IMR-90 (cell line): Measurements from ENCODE around the gene MALAT1. TPM values are rescaled to one million over a fixed set of nuclear protein-coding genes. Genes with fewer than 3 reads are reported as not detected.

Experiments
- ATAC-seq: fragments of 200-7000 bp; cut with Tn5 transposase; 2 replicates; pipeline ENCODE4 v1.9.1; 2020; ENCODE audit warnings: low read depth, mild to moderate bottlenecking, moderate library complexity
- BruUV-seq: library from RNA; stranded (reverse); fragments of 400-500 nt; replicated peaks from 2 replicates; lab custom pipeline; 2021; lab: Mats Ljungman, UMichigan
- CTCF ChIA-PET: fragments of 300-600 bp; formaldehyde crosslinking; extraction: SDS; loops from one replicate; lab custom pipeline; 2021; ENCODE audit warnings: antibody characterized with exemption; lab: Yijun Ruan, JAX
- POLR2A ChIA-PET: fragments of 300-600 bp; sonication (Branson Sonifier 250); formaldehyde crosslinking; loops from one replicate; lab custom pipeline; 2022; ENCODE audit warnings: antibody characterized with exemption; ENCODE audit not compliant: unreplicated experiment; lab: Charles Lee
- DNase-seq: peaks from one replicate; pipeline ENCODE4 v3.0.0; 2013
- H2AFZ ChIP-seq: replicated peaks from 2 replicates; pipeline ENCODE3; 2013; ENCODE audit warnings: low read length, mild to moderate bottlenecking; ENCODE audit not compliant: poor library complexity
- H2AK5ac ChIP-seq: 2 replicates; pipeline ENCODE4 v1.6.1; 2013; ENCODE audit warnings: low read depth, low read length, inconsistent platforms
- H2AK9ac ChIP-seq: replicated peaks from 2 replicates; pipeline ENCODE3; 2013; ENCODE audit warnings: mild to moderate bottlenecking, low read depth, low read length, moderate library complexity; ENCODE audit not compliant: poor library complexity
- H2BK120ac ChIP-seq: 2 replicates; pipeline ENCODE4 v1.6.1; 2013; ENCODE audit warnings: low read depth, low read length, inconsistent platforms
- H2BK15ac ChIP-seq: 3 replicates; pipeline ENCODE4 v1.6.1; 2013; ENCODE audit warnings: low read depth, low read length, inconsistent platforms
- H2BK20ac ChIP-seq: 2 replicates; pipeline ENCODE4 v1.6.1; 2013; ENCODE audit warnings: low read depth, mild to moderate bottlenecking, inconsistent platforms, low read length, moderate library complexity
- H2BK5ac ChIP-seq: 2 replicates; pipeline ENCODE4 v1.6.1; 2013; ENCODE audit warnings: mild to moderate bottlenecking, low read depth, low read length, inconsistent platforms; ENCODE audit not compliant: poor library complexity, severe bottlenecking
- H3K14ac ChIP-seq: replicated peaks from 2 replicates; pipeline ENCODE4 v1.6.1; 2013; ENCODE audit warnings: low read depth, low read length, inconsistent platforms
- H3K18ac ChIP-seq: 2 replicates; pipeline ENCODE4 v1.6.1; 2013; ENCODE audit warnings: low read depth, low read length, control low read depth
- H3K23ac ChIP-seq: 2 replicates; pipeline ENCODE4 v1.6.1; 2013; ENCODE audit warnings: low read depth, low read length, inconsistent platforms
- H3K27ac ChIP-seq: 2 replicates; pipeline ENCODE4 v1.5.1; 2013; ENCODE audit warnings: mild to moderate bottlenecking, control low read depth, low read length; ENCODE audit not compliant: insufficient read depth
- H3K27me3 ChIP-seq: 2 replicates; pipeline ENCODE4 v1.6.1; 2013; ENCODE audit warnings: low read length; ENCODE audit not compliant: control insufficient read depth, insufficient read depth
- H3K36me3 ChIP-seq: 2 replicates; pipeline ENCODE4 v1.6.1; 2013; ENCODE audit warnings: low read length, mixed read lengths; ENCODE audit not compliant: control insufficient read depth, insufficient read depth
- H3K4ac ChIP-seq: 2 replicates; pipeline ENCODE4 v1.6.1; 2013; ENCODE audit warnings: low read depth, low read length, inconsistent platforms
- H3K4me1 ChIP-seq: 2 replicates; pipeline ENCODE4 v1.6.1; 2013; ENCODE audit warnings: low read length, mixed read lengths; ENCODE audit not compliant: control insufficient read depth, insufficient read depth
- H3K4me2 ChIP-seq: 2 replicates; pipeline ENCODE4 v1.6.1; 2013; ENCODE audit warnings: low read depth, mild to moderate bottlenecking, control low read depth, low read length, moderate library complexity
- H3K4me3 ChIP-seq: 2 replicates; pipeline ENCODE4 v1.5.1; 2013; ENCODE audit warnings: low read depth, mild to moderate bottlenecking, control low read depth, low read length, moderate library complexity; ENCODE audit not compliant: insufficient read depth
- H3K56ac ChIP-seq: 2 replicates; pipeline ENCODE4 v1.6.1; 2013; ENCODE audit warnings: low read length, inconsistent platforms; ENCODE audit not compliant: insufficient read depth; ENCODE audit errors: extremely low read depth
- H3K79me1 ChIP-seq, 2 experiments: 2 replicates each; pipeline ENCODE4 v1.6.1; 2013; ENCODE audit warnings: low read length in 2 of 2, inconsistent platforms in 1 of 2, low read depth in 1 of 2
- H3K9ac ChIP-seq: 2 replicates; pipeline ENCODE4 v1.6.1; 2013; ENCODE audit warnings: low read depth, low read length, control low read depth
- H3K9me1 ChIP-seq: 2 replicates; pipeline ENCODE4 v1.6.1; 2013; ENCODE audit warnings: low read length, inconsistent platforms; ENCODE audit not compliant: insufficient read depth
- H3K9me3 ChIP-seq: 2 replicates; pipeline ENCODE4 v1.6.1; 2013; ENCODE audit warnings: low read length; ENCODE audit not compliant: control insufficient read depth, insufficient read depth
- H4K20me1 ChIP-seq: 2 replicates; pipeline ENCODE4 v1.6.1; 2013; ENCODE audit warnings: low read length, inconsistent platforms; ENCODE audit not compliant: insufficient read depth
- H4K5ac ChIP-seq: 2 replicates; pipeline ENCODE4 v1.6.1; 2013; ENCODE audit warnings: mild to moderate bottlenecking, low read depth, low read length, control low read depth
- H4K8ac ChIP-seq, 2 experiments: 2 replicates each; pipeline ENCODE4 v1.6.1; 2013; ENCODE audit warnings: low read depth in 2 of 2, low read length in 2 of 2, control low read depth in 1 of 2, inconsistent platforms in 1 of 2
- H4K91ac ChIP-seq: 2 replicates; pipeline ENCODE4 v1.6.1; 2013; ENCODE audit warnings: low read depth, low read length, inconsistent platforms; ENCODE audit not compliant: insufficient read depth
- BHLHE40 ChIP-seq: fragments of 150-350 bp; IDR thresholded peaks from 2 replicates; pipeline ENCODE4 v1.6.1; 2016; ENCODE audit warnings: mild to moderate bottlenecking, low read depth, low read length
- CTCF ChIP-seq: conservative IDR thresholded peaks from 2 replicates; pipeline ENCODE4 v1.5.1; 2012; ENCODE audit warnings: mild to moderate bottlenecking, low read depth, low read length, improper control_type of control experiment
- ELK1 ChIP-seq: fragments of 150-350 bp; IDR thresholded peaks from 2 replicates; pipeline ENCODE4 v1.6.1; 2016; ENCODE audit warnings: low read depth, mild to moderate bottlenecking, low read length, moderate library complexity, borderline replicate concordance
- FOS ChIP-seq: fragments of 150-350 bp; IDR thresholded peaks from 2 replicates; pipeline ENCODE4 v1.6.1; 2016; ENCODE audit warnings: low read depth, low read length
- MAFK ChIP-seq: IDR thresholded peaks from 2 replicates; pipeline ENCODE4 v1.6.1; 2012; ENCODE audit warnings: low read depth, low read length, improper control_type of control experiment
- MAZ ChIP-seq: IDR thresholded peaks from 2 replicates; pipeline ENCODE4 v1.6.1; 2012; ENCODE audit warnings: low read depth, mild to moderate bottlenecking, low read length, improper control_type of control experiment, moderate library complexity, borderline replicate concordance
- MXI1 ChIP-seq: IDR thresholded peaks from 2 replicates; pipeline ENCODE4 v1.6.1; 2012; ENCODE audit warnings: low read depth, mild to moderate bottlenecking, low read length, moderate library complexity, borderline replicate concordance
- NFE2L2 ChIP-seq: fragments of 150-350 bp; IDR thresholded peaks from 2 replicates; pipeline ENCODE4 v1.6.1; 2016; ENCODE audit warnings: low read depth, mild to moderate bottlenecking, low read length
- POLR2A ChIP-seq: IDR thresholded peaks from 2 replicates; pipeline ENCODE4 v1.6.1; 2012; ENCODE audit warnings: mild to moderate bottlenecking, low read depth, low read length
- RAD21 ChIP-seq: IDR thresholded peaks from 2 replicates; pipeline ENCODE4 v1.6.1; 2012; ENCODE audit warnings: low read length, improper control_type of control experiment
- RFX5 ChIP-seq: IDR thresholded peaks from 2 replicates; pipeline ENCODE4 v1.8.0; 2012; ENCODE audit warnings: low read depth, mild to moderate bottlenecking, low read length, moderate library complexity
- SMC3 ChIP-seq: fragments of 150-350 bp; IDR thresholded peaks from 2 replicates; pipeline ENCODE4 v1.6.1; 2016; ENCODE audit warnings: low read depth, mild to moderate bottlenecking, antibody characterized with exemption, low read length, moderate library complexity
- USF2 ChIP-seq: fragments of 150-350 bp; IDR thresholded peaks from 2 replicates; pipeline ENCODE4 v1.6.1; 2017; ENCODE audit warnings: mild to moderate bottlenecking, antibody characterized with exemption, low read length, low read depth
- WGBS, 2 experiments: methylation state at CpG; one replicate each; pipeline versions ENCODE4 v1.1.5 to v1.1.7; 2013; ENCODE audit warnings: missing lambda C conversion rate in 2 of 2; ENCODE audit not compliant: insufficient read length in 1 of 2; ENCODE audit errors: extremely low coverage in 2 of 2; 5-methylcytosine and 5-hydroxymethylcytosine counted together
- dilution Hi-C: fragments of 300-500 bp; cut with HindIII; formaldehyde crosslinking; loops from one replicate; pipeline ENCODE4 v1.14.3; 2018; ENCODE audit warnings: low sequenced_read_pairs; ENCODE audit not compliant: unreplicated experiment
- in situ Hi-C: fragments of 300-500 bp; cut with MboI; formaldehyde crosslinking; loops from 3 replicates; pipeline ENCODE4 v1.14.3; 2019; ENCODE audit warnings: low sequenced_read_pairs, inconsistent platforms, mixed read lengths
- intact Hi-C: fragments of 100-400 bp; cut with micrococcal nuclease; formaldehyde crosslinking; loops from 2 replicates; pipeline ENCODE4 v1.10.0; 2022
- polyA plus RNA-seq, 3 experiments: library from polyadenylated mRNA; depleted of rRNA; stranded (reverse); fragments of >200 nt; gene quantifications; 2 replicates each; pipeline ENCODE4 v1.2.3, GENCODE V29; 2012; ENCODE audit warnings: low replicate concordance in 1 of 3
- total RNA-seq: library from RNA; depleted of rRNA; stranded (reverse); fragments of >200 nt; gene quantifications from 2 replicates; pipeline ENCODE4 v1.2.3, GENCODE V29; 2012

MALAT1 gene
- total and polyA plus RNA-seq, 2 of the 4 experiments (the other 2 are of a cell fraction), result 636 to 3,569 TPM

GRCh38 chr11:65524741-65525545, 26.1 kb downstream of the MALAT1 start, which contains the start of gene SCYL1:
Gene SCYL1, plus strand, starts transcription at chr11:65525083. Its CDS starts 71 bp downstream, at chr11:65525154.
- Histone ChIP-seq H3K36me3 (peaks cover 28% of the 10 kb centered on the region), H4K20me1 (peaks cover 32% of the 10 kb centered on the region; the same call in 1 of the 2 replicates), H2AK9ac (peak within 1 kb of the TSS; percentile 95), H3K27me3 (no peaks in the 10 kb centered on the region), H3K4ac (peak within 1 kb of the TSS; percentile 85), H3K4me3 (peak within 1 kb of the TSS; percentile 88), H3K23ac (peak within 1 kb of the TSS; percentile 90), H3K9me1 (peaks cover 6% of the 10 kb centered on the region; the same call in 1 of the 2 replicates), H2AFZ (peak within 1 kb of the TSS; percentile 92), H2BK15ac (peak within 1 kb of the TSS; percentile 42; the same call in 1 of the 3 replicates), H3K27ac (peak within 1 kb of the TSS; percentile 87), H3K18ac (peak within 1 kb of the TSS; percentile 79), H3K9me3 (no peaks in the 10 kb centered on the region), H4K5ac (peak within 1 kb of the TSS; percentile 30; the same call in 1 of the 2 replicates), H3K56ac (peak within 1 kb of the TSS; percentile 58), H3K79me1 (peaks cover 21 to 50% of the 10 kb centered on the region in 2 experiments), H2BK5ac (peak within 1 kb of the TSS; percentile 79), H2BK120ac (peak within 1 kb of the TSS; percentile 35; the same call in 1 of the 2 replicates), H3K4me2 (peak within 1 kb of the TSS; percentile 97), H3K9ac (peak within 1 kb of the TSS; percentile 98), H2BK20ac (no peak within 1 kb of the TSS; the same call in 1 of the 2 replicates), H2AK5ac (peak within 1 kb of the TSS; percentile 95), H4K91ac (peak within 1 kb of the TSS; percentile 43), H4K8ac (peak within 1 kb of the TSS; percentile 74 to 79; a peak in 3 of 4 replicates), H3K4me1 (peaks cover 12% of the 10 kb centered on the region), H3K14ac (peak within 1 kb of the TSS; percentile 91)
- in situ Hi-C loops (no loop called here), dilution Hi-C loops (no loop called here), intact Hi-C loops (no loop called here)
- no TSS peak for BruUV-seq
- POLR2A ChIA-PET, result interaction anchor here (0.6 to 1.8 kb wide), 4 partner anchors 17 to 327 kb away, joined by 3 to 9 read pairs (median 7); partner anchors contain the start of gene MALAT1
- DNase-seq (peak; percentile 79), ATAC-seq (peak; percentile 97)
- WGBS, 2 experiments, result 0% methylated on average over 35 of the region's 82 CpGs; no CpG with 5 or more reads in 1 of the 2 experiments
- CTCF ChIA-PET, result interaction anchor here (1.0 kb wide), 1 partner anchor 16 kb away, joined by 3 read pairs; no protein-coding TSS in a partner anchor
- TF ChIP-seq ELK1 (no peak), RAD21 (no peak), MAFK (no peak), NFE2L2 (no peak), CTCF (no peak), MXI1 (no peak), SMC3 (no peak), FOS (no peak), MAZ (peak; percentile 38; the same call in 1 of the 2 replicates), USF2 (peak; percentile 86), POLR2A (peak; percentile 90), BHLHE40 (no peak), RFX5 (no peak)
